Measurements from ENCODE around the gene PLEKHG3.
A peak's percentile ranks its signal among the peaks of the same experiment; 100 is the strongest.
"Not testable (repeated sequence)": the region's sequence is repeated elsewhere in the genome, so short reads cannot be mapped to it uniquely, and the experiment has no call there.

PLEKHG3 gene

DNA sequence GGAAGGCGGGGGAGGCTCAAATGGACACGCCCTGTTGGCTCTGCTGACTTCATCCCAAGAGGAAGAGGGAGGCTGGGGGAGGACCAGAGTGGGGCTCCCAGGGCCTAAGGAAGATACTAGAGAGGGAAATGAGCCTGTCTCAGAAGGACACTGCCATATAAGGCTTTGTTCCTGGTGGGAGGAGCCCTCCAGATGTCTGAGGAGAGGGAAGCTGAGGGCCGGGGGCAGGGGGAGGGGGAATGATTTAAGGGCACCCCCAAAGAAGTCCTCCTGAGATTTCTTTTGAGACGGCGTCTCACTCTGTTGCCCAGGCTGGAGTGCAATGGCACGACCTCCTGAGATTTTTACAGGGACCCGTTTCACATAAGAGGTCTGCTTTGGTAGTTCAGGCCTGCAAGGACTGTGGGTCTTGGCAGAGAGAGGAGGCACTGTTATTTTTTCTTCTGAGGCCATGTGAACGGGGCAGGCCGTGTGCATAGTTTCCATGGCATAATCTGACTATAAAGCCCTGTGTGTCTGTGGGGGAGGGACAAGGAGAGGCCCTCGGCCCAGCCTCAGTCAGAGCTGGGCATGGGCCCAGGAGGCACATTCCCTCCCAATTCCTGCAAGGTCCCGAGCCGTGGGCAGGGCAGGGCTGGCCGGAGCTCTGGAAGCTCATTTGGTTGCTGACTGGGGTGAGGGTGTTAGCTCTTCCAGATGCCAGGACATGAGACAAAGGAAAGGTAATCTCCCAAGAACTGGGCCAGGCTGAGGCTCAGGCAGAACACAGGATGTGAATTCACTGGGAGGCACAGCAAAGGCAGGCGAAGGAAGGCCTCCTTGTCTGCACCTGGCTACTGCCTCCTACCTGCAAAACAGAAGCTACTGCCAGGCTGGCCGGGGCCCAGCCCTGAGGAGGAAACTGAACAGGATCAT is 22.2 kb upstream of the PLEKHG3 start:
- Mint-ChIP-seq H3K36me3 (no peaks in the 10 kb centered on the region), H3K4me1 (no peaks in the 10 kb centered on the region), H3K4me3 (no peak overlapping the region), H3K27me3 (no peaks in the 10 kb centered on the region), H3K27ac (no peak overlapping the region), H3K9me3 (no peaks in the 10 kb centered on the region)
- no peak for ATAC-seq

DNA sequence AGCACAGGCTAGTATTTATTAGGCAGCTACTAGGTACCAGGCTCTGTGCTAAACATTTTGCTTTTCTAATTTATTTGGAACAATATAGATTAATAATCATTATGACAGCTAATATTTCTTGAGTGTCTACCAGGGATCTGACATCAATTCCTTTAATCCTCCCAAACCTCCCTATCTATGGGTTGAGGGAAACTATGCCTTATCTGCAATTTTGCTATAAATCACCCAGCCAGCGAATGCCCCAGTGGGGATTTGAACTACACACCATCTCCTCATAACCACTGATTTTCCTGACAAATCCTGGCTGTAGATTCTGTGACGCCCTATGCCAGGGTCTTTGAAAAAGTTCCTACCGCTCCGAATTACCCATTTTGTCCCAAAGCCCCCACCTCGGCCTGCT is 21.4 kb upstream of the PLEKHG3 start:
- H3K27ac Mint-ChIP-seq, result no peak overlapping the region
- ATAC-seq, result no peak
- no peaks in the 10 kb centered on the region for H3K36me3 Mint-ChIP-seq
- no peaks in the 10 kb centered on the region for H3K9me3 Mint-ChIP-seq
- no peaks in the 10 kb centered on the region for H3K4me1 Mint-ChIP-seq
- no peak overlapping the region for H3K4me3 Mint-ChIP-seq
- H3K27me3 Mint-ChIP-seq, result no peaks in the 10 kb centered on the region

DNA sequence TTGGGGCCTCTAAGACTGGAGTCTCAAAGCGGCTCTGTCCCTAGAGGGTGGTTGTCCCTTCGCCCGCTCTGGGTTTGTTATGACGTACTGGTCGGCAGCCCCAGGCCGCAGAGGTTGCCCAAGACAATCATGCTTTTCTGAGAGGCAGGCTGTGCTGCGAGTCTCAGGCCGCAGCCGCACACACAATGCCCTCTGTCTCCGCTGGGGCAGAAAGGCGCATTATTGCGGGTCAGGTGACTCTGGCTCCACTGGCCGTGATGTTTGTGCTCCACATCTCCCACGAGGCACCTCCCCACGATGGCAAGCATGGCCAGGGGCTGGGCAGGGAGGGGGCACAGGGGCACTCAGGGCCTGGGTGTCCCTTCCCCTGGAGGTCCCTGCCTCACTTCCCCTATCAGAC is 21.0 kb upstream of the PLEKHG3 start:
- H3K4me1 Mint-ChIP-seq, result no peaks in the 10 kb centered on the region
- ATAC-seq, result no peak
- no peak overlapping the region for H3K27ac Mint-ChIP-seq

DNA sequence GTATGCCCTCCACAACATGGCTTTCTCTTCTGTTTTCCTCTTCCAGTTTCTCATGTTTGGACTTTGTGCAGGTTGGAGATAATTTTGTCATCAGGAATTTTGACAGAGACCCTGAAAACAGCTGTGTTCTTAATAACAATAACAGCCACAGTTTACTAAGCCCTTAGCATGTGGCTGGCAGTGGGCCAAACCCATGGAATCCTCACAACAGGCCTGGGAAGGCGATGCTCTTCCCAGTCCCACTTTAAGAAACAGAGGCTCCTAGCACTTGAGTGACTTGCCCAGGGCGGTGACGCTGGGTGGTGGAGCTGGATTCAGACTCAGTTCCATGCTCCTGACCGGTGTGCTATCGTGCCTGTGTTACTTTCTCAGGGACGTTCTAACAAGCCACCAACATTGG is 20.1 kb upstream of the PLEKHG3 start:
- Mint-ChIP-seq H3K9me3 (no peaks in the 10 kb centered on the region), H3K27ac (no peak overlapping the region), H3K27me3 (peaks cover 12% of the 10 kb centered on the region), H3K4me3 (no peak overlapping the region), H3K4me1 (no peaks in the 10 kb centered on the region), H3K36me3 (no peaks in the 10 kb centered on the region)
- no peak for ATAC-seq

More for the DNA sequence above, 21.0 kb upstream of the PLEKHG3 start:
- no peak overlapping the region for H3K4me3 Mint-ChIP-seq
- peaks cover 3% of the 10 kb centered on the region for H3K27me3 Mint-ChIP-seq
- H3K9me3 Mint-ChIP-seq, result no peaks in the 10 kb centered on the region
- no peaks in the 10 kb centered on the region for H3K36me3 Mint-ChIP-seq

DNA sequence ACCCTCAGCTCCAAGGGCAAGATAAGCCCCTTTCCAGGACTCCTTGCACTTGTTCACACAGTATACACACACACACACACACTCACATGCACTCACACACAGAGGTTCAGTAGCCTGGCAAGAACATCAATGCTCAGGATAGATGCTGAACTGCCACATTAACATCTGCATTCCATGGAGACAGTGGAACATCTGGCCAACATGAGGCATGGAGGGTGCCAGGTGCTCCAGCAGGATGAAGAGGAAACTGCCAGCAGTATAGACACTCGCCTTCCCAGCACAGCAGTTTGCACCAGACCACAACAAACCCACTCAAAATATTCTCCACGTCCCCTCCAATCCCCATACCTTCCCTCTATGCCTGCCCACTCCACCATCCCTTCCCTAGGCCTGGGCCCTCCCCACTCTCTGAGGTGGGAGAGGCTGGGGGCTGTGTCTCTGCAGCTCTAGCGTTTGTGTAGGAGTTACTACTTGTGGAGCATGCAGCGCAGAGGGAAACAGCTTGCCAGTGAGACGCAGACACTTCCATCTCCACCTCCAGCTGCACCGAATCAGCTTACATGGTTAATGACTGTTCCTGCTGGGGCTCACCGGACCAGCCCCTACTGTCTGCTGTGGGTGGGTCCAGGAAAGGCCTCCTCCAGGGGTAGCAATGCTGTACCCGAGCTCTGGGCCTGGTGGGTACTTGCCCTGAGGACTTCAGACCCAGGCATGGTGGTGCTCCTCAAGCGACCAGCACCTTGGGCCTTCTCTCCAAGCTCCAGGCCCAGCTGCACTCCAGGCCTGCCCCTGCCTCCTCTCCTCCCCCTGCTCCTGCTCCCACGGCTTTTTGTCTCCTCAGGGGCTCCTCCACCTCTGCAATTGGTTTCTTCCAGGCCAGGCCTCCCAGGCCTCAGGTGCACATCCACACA is 18.6 kb upstream of the PLEKHG3 start:
- H3K27ac Mint-ChIP-seq, result no peak overlapping the region
- H3K4me1 Mint-ChIP-seq, result no peaks in the 10 kb centered on the region
- no peaks in the 10 kb centered on the region for H3K36me3 Mint-ChIP-seq
- ATAC-seq, result peak; percentile 35
- H3K4me3 Mint-ChIP-seq, result no peak overlapping the region
- peaks cover 27% of the 10 kb centered on the region for H3K27me3 Mint-ChIP-seq
- H3K9me3 Mint-ChIP-seq, result no peaks in the 10 kb centered on the region

DNA sequence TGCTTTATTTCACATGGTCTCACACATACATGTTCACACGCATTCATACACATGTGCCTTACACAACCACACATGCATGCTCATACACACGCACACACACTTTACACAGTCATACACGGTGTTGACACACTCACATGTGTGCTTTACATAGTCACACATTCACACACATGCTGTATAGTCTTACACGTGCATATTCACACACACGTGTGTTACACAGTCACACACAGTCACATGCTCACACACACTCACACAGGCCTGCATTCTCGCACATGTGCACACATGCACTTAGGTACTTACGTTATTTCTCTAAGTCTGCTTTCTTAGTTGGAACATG is 18.0 kb upstream of the PLEKHG3 start:
- no peak for ATAC-seq
- no peak overlapping the region for H3K4me3 Mint-ChIP-seq
- H3K36me3 Mint-ChIP-seq, result no peaks in the 10 kb centered on the region
- no peak overlapping the region for H3K27ac Mint-ChIP-seq
- H3K27me3 Mint-ChIP-seq, result peaks cover 29% of the 10 kb centered on the region
- H3K9me3 Mint-ChIP-seq, result no peaks in the 10 kb centered on the region
- H3K4me1 Mint-ChIP-seq, result no peaks in the 10 kb centered on the region

DNA sequence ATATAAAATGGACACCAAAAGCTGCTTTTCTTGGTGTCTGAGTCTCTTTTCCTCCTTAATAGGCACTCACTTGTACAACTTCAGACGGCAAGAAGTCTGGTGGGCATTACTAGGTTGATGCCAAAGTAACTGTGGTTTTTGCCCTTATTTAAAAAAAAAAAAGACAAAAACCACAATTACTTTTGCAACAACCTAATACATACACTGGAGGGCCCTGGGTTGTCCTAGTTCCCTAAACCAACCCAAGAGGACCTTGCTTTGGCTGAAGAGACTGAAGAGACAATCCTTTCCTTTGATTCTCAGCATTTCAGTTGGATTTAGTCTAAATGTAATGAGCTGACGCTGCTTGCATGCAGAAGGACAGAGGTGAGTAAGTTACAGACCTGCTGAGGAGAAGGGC is 16.2 kb upstream of the PLEKHG3 start:
- no peak for ATAC-seq
- Mint-ChIP-seq H3K27me3 (peaks cover 37% of the 10 kb centered on the region), H3K36me3 (no peaks in the 10 kb centered on the region), H3K9me3 (no peaks in the 10 kb centered on the region), H3K4me1 (no peaks in the 10 kb centered on the region), H3K27ac (no peak overlapping the region), H3K4me3 (no peak overlapping the region)

DNA sequence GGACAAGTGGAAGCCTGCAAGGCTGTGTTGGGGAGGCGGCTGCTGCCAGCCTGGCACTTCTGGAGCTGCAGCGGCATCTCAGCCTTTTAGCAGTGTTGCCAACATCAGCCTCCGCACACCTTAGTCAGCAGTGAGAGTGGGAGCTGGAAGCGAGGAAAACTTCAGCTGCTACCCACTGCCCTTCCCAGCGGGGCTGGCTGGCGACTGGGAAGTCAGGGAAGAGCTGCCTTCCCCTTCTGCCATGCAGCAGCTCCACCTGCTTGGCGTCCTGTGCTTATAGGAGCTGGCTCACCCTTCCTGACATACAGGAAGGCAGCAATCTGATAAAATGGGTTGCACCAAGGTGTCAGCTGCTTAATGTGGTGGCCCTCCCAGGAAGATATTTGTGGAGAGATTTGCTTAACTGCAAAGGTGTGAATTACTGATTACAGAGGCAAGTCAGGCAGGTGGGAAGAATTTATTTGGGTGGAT is 15.4 kb upstream of the PLEKHG3 start:
- Mint-ChIP-seq H3K36me3 (no peaks in the 10 kb centered on the region), H3K9me3 (no peaks in the 10 kb centered on the region), H3K27ac (no peak overlapping the region), H3K4me1 (peaks cover 3% of the 10 kb centered on the region), H3K27me3 (peaks cover 37% of the 10 kb centered on the region), H3K4me3 (no peak overlapping the region)
- ATAC-seq, result no peak

DNA sequence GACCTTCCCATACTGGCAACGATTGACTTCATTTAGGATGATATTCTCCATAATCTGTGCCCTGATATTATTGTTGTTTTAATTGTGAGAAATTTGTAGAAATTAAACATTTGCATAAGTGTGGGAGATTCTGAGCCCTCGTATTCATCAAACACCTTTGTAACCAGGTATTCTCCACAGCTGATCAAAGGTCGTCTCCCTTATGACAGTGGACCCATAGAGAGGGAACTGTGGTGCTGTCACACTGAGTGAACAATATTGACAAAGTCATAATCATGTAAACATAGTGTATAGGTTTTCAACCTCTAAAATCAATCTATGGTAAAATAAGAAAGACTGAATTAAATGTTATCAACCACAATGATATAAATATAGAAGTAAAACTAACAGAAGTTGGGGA is 14.9 kb upstream of the PLEKHG3 start:
- no peak overlapping the region for H3K27ac Mint-ChIP-seq
- H3K9me3 Mint-ChIP-seq, result no peaks in the 10 kb centered on the region
- H3K4me1 Mint-ChIP-seq, result peaks cover 5% of the 10 kb centered on the region
- peaks cover 37% of the 10 kb centered on the region for H3K27me3 Mint-ChIP-seq
- no peaks in the 10 kb centered on the region for H3K36me3 Mint-ChIP-seq
- ATAC-seq, result no peak
- no peak overlapping the region for H3K4me3 Mint-ChIP-seq

DNA sequence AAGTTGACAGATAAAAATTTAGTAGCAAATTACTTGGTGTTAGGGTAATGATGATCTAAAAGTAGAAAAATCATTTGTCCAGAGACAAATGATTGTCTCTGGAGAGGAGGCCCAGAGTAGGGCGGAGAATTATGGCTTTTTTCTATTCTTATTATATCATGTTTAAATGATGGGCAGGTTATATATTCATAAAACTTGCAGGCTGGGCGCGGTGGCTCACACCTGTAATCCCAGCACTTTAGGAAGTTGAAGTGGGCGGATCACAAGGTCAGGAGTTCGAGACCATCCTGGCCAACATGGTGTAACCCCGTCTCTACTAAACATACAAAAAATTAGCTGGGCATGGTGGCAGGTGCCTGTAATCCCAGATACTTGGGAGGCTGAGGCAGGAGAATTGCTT is 13.6 kb upstream of the PLEKHG3 start:
- not testable (repeated sequence) for H3K4me1 Mint-ChIP-seq, H3K9me3 Mint-ChIP-seq, ATAC-seq, H3K4me3 Mint-ChIP-seq, H3K27ac Mint-ChIP-seq, H3K36me3 Mint-ChIP-seq
- peaks cover 37% of the 10 kb centered on the region for H3K27me3 Mint-ChIP-seq

DNA sequence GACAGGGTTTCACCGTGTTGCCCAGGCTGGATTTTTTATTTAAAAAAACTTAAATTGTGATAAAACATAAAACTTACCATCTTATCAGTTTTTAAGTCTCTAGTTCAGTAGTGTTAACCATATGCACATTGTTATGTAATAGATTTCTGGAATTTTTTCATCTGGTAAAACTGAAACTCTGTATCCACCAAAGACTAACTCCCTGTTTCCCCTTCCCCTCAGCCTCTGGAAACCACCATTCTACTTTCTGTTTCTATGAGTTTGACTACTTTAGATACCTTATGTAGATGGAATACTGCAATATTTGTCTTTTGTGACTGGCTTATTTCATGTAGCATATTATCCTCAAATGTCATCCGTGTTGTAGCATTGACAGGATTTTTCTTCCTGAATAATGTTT is 12.8 kb upstream of the PLEKHG3 start:
- peaks cover 5% of the 10 kb centered on the region for H3K4me1 Mint-ChIP-seq
- H3K27ac Mint-ChIP-seq, result no peak overlapping the region
- ATAC-seq, result no peak
- no peaks in the 10 kb centered on the region for H3K36me3 Mint-ChIP-seq
- peaks cover 37% of the 10 kb centered on the region for H3K27me3 Mint-ChIP-seq
- no peak overlapping the region for H3K4me3 Mint-ChIP-seq
- no peaks in the 10 kb centered on the region for H3K9me3 Mint-ChIP-seq

DNA sequence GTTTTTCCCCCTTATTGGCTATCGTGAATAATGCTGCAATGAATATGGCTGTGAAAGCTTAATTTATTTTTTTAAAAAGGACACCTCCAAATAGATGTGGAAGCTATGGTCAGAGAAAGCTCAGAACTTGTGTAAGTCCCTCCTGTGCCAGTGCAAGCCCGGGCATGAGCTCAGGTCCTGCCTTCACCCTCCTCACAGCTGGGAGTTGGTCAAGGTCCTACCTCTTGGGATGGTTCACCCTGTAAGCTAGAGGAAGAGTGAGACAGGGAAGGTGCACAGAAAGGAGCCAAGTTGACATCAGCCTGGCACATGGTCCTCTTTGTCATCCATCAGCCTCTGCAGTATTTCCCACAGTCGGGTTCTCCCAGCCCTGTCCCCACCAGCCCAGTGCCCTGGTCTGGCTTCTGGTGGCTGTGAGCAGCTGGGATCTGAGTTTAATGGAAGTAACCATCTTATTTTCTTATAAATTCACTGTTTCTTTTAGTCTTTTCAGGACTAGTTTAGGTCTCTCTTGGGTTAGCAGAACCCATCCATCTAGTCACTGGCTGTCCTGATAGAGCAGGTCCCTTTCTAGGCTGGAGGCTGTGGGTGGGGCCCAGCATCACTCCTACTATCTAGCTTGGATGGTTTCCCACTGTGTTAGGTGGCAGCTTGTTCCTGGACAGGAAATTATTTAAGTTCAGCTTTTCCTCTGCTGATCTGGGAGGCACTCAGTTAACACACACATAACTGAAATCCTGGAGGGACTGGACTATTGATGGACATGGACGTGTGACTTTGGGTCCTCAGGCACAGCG is 11.8 kb upstream of the PLEKHG3 start:
- H3K4me1 Mint-ChIP-seq, result peaks cover 5% of the 10 kb centered on the region
- H3K36me3 Mint-ChIP-seq, result no peaks in the 10 kb centered on the region
- H3K4me3 Mint-ChIP-seq, result no peak overlapping the region
- H3K27ac Mint-ChIP-seq, result no peak overlapping the region
- H3K9me3 Mint-ChIP-seq, result no peaks in the 10 kb centered on the region
- no peak for ATAC-seq
- H3K27me3 Mint-ChIP-seq, result peaks cover 37% of the 10 kb centered on the region

DNA sequence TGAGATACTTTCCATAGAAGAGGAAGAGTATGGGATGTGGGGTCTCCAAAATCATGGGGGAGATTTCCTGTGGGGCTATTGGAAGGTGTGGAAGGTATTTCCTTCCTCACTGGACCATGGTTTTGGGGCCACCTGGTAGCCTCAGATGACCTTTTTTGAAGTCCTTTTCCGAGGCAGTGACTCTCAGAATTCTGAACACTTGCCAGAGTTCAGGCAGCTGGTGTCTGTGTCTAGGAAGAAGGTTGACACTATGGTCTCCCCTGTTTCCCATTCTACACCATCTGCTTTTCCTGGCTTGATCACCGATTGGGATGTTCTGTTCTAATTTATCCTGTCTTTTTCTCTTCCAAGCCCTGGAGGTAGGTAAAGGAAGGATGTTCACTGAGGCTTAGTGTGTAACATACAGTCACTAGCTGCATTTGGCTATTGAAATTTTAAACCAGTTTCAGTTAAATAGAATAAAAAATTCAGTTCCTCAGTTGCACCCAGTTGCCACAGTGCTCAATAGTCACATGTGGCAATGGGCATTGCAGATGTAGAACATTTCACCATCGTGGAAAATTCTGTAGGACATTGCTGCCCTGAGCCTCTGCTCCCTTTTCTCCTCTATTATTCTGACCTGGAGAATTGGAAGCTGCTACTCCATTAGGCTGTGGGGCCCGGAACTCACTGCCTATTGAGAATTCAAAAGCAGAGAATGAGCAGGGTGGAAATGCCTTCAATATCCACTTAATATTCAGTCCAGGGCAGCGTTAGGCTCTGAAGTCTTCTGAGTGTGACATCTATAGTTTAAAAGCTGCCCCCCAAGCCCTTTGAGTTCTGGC is 11.0 kb upstream of the PLEKHG3 start:
- no peak for ATAC-seq
- Mint-ChIP-seq H3K4me3 (no peak overlapping the region), H3K9me3 (no peaks in the 10 kb centered on the region), H3K4me1 (peaks cover 5% of the 10 kb centered on the region), H3K27ac (no peak overlapping the region), H3K36me3 (no peaks in the 10 kb centered on the region), H3K27me3 (peaks cover 35% of the 10 kb centered on the region)

DNA sequence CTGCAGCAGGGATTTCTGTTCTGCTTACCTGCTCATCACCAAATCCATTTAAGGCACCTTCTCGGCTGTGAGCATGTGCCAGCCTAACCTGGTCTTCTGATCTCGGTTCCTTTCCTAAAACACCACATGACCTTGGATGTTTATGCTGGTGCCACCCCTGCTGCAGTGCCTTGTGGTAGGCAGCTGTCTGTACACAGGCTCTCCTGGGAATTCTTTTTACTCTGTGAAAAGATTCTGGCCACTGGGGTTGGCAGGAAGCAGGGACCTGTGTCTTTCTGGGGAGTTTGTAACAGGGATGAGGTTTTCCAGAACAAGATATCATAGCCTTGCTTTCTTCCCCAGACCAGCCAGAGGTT is 10.4 kb upstream of the PLEKHG3 start:
- H3K36me3 Mint-ChIP-seq, result no peaks in the 10 kb centered on the region
- H3K9me3 Mint-ChIP-seq, result no peaks in the 10 kb centered on the region
- no peak overlapping the region for H3K27ac Mint-ChIP-seq
- H3K4me3 Mint-ChIP-seq, result no peak overlapping the region
- no peak for ATAC-seq
- peaks cover 29% of the 10 kb centered on the region for H3K27me3 Mint-ChIP-seq
- H3K4me1 Mint-ChIP-seq, result peaks cover 5% of the 10 kb centered on the region

Data from stimulated activated memory B cell treated with anti-CD40 and anti-IgM and Interleukin-4, amounts not matched to agents 10 μg/mL and 1 μg/mL and 100 μg/mL, for 72 hours (primary cell).